Limb (tissue), 2 donors: ENCODE measurements around the gene FOXF1.

Experiments used
- DNase-seq, 2 donors: peaks; one replicate each; pipeline ENCODE4 v3.0.0-alpha.2; 2016; ENCODE audit errors: extremely low spot score in 2 of 2

FOXF1 gene

DNA sequence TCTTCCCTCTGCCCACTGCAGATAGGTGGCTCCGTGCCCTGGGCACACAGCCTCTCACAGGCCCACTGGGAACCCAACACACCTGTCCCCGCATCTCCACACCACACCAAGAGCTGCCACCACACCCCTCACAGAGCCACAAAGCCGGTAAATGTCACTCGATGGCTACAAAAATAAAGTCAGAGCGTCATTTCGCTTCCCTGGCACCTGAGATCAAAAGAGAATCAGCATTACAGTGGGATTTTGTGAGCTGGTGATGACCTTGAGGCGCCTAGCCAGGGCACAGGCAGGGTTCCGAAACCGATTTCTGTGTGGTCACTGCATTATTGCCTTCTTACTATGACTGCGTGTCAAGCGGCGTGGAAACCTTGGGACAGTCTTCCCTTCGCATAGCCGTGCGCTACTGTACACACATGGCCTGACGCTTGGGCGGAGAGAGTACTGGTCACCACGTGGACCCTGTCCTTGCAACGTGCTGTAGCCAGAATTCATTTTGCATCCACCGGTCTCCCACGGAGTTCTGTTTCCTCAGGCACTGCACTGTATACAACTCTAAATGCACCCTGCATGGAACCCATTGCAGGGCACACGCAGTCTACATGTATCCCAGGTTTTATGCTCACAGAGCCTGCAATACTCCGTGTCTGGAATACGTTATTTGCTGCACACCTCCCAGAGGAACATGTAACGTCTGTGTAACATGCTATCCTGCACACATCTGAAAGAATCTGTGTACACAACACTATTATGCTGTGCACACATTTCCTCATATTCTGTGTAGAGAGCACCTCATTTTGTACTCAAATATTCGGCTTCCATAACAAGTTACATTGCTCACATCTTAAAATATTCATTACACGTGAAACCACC lies 5.8 kb upstream of the FOXF1 start:
- DNase-seq = peak in 1 of 2 donors; percentile 30

DNA sequence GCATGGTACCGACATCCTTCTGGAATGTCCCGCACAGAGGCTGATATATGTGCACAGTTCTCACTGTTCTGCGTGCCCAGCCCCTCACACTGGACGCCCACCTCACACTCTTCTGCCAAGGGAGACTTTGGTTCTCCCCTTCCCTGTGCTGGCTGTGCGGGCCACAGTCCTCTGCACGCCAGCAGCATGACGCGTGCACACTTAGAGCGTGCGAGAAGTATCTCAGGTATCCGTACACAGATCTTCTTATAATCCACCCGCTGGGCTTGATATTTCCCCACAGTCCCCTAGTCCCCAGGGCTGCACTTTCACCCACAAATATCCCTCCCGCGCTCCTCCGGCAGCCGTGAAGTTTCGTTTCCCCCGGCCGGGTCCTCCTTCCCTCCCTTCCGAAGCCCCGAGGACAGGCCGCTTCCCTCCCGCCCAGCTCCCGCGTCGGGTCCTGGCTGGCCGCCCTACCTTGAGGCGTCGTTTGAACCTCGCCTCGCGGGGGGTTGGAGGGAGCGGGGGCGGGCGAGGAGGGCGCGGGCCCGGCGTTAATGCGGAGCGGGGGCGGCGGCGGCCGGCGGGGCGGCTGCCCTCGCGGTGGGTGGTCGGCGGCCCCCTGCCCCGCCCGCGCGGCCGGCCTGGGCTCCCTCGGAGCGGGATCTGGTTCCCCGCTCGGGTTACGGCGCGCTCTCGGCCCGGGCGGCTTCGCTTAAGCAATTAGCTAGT lies 5.0 kb upstream of the FOXF1 start:
- peak in 1 of 2 donors; percentile 67 for DNase-seq

DNA sequence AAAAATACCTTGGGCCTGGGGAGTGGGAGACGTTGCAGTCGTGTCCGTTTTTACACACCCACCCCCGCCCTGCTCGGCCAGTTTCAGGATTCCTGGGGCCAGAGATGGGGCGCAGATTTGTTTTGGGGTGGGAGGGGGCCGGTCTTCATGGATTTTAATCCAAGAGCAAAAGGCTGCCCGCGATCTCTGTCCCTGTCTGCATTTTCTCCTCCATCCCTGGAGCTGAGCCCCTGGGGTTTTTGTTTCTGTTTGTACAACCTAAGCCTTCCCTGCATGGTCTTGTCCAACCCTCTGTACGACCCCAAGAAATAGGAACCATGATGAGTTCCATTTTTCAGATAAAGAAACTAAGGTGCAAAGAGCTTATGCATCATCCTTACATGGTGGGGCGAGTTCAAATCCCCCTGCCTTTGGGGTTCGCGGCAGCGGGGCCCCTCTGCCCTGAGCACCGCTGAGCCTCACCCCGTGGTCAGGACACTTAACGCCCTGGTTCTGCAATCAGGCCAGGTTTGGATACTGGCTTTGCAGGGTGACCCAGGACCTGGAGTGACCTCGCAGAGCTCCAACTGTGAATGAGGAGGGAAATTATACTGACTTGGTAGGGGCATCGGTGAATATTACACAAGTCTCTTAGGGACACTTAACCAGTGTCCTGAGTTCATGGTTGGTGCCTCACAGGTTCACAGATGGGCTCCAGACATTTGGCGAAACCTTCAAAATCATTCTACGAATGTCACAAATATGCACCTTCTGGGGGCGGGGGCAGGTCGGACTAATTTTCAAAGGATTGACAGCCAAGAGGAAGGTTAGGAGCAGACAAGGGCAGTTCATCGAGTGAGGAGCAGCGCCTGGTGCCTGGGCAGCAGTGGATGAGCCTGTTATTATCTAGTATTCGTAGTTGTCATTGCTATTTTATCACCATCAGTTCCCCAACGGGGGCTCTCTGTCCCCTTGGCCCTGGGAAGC lies 4.1 kb upstream of the FOXF1 start:
- no peak for DNase-seq

GRCh38 chr16:86507173-86508027 lies 2.9 kb upstream of the FOXF1 start:
- DNase-seq = peak in 1 of 2 donors; percentile 38

DNA sequence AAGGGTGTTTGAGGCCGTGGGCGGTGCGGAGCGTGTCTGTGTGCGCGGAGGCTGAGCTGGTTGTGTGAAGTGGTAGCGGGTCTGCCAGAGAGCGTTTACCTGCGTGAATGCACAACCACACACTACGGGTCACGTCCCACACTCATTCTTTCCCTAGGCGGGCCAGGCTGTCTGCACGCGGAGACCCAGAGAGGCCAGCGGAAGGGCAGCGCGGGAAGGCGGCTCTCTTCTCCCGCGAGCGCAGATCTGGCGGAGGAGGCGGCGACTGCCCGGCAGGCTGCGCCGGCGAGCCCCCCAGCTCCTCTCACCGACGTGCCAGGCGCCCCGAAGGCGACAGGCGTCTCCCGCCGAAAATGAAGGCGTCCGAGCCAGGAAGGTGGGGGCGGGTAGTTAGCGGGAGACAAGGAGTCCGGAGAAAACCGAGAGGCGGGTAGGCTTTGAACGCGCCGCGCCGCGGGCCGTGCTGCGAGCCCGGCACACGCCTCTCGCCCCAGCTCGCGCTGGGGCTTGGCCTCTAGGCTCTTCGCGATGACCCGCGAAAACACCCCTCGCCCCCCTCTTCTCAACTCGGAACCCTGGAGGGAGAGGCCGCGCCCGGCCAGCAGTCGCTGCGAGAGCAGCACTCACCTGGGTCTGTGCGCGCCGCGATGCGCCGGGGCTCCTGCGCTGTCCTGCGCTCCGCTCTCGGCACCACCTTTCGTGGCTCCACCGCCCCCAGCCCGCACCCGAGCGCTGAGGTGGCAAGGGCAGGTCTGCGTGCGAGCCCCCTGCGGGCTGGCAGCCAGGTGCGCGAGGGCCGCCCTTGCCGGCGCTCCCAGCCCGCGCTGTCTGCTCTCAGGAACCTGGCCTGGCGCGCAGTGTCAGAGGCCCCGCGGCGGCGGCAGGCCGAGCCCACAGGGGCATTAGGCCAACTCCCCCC lies 2.0 kb upstream of the FOXF1 start:
- peak in 1 of 2 donors; percentile 66 for DNase-seq

GRCh38 chr16:86508947-86509758 lies 1.2 kb upstream of the FOXF1 start:
- peak in 1 of 2 donors; percentile 68 for DNase-seq

DNA sequence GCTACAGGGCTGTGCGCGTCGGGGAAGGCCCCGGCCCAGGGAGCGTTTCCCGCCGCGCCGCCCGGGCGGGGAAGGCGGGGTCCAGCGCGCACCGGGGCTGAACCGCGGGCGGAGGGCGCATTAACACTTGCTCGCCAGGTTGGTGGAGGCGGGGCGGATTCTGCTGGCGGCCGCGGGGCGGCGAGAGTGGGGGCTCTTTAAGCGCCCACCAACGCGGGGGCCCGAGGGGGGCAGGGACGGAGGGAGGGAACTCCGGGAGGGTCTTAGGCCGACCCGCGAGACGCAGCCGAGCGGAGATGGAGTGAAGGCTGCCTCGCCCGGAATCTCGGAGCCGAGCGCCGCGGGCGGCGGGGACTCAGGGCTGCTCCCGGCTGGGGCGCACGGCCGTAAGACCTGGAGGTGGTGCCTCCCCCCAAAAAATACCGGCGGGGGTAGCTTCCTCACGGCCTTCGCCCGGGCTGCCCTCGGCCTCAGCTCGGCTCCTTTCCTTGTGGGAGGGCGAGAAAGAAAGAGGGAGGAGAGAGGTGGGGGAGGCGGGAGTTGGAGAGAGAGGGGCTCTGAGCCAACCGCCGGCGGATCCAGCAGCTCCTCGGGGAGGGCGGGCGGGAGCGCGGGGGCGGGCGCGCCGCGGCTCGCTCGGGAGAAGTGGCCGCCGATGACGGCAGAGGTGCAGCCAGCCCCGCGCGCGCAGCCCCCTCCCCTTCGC lies 415 bp upstream of the FOXF1 start:
- peak in 1 of 2 donors; percentile 74 for DNase-seq

DNA sequence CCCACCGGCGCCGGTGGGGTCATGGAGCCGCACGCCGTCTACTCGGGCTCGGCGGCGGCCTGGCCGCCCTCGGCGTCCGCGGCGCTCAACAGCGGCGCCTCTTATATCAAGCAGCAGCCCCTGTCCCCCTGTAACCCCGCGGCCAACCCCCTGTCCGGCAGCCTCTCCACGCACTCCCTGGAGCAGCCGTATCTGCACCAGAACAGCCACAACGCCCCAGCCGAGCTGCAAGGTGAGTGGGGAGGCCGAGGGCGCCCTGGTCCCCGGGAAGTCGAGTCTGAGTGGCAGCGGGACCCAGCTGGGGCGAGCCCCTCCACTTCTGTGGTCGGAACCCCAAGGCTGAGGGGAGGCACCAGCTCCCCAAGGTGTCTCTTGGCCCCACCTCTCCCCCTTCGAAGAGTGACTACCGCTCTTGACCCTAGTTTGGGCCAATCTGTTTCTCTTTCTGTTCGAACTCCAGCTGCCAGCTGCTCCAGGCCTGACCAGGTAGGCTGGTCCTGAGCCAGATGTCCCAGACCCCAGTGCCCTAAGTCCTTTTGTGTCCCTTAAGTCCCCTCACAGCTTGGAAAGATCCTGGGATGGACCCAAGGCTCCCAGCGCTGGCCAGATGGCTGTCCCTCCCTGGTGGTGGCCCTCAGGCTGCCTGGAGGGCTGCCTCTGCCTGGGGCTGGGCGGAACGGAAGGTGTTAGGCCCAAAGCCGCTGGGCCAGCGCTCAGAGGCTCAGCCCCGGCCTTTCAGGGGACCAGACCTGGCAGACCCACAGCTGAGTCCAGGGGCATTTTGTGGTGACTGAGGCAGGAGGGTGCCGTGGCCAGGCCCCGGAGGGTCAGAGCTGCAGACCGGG lies 1.2 kb downstream of the FOXF1 start:
- peak in 1 of 2 donors; percentile 34 for DNase-seq

GRCh38 chr16:86512301-86512859 lies 2.1 kb downstream of the FOXF1 start:
- peak in 1 of 2 donors; percentile 41 for DNase-seq

GRCh38 chr16:86512860-86513470 lies 2.6 kb downstream of the FOXF1 start:
- peak in 1 of 2 donors; percentile 44 for DNase-seq

- peak in 1 of 2 donors; percentile 53 for DNase-seq
These were observed 3.3 kb downstream of the FOXF1 start for GRCh38 chr16:86513471-86514277.

GRCh38 chr16:86514481-86515376 lies 4.4 kb downstream of the FOXF1 start:
- DNase-seq = peak in 1 of 2 donors; percentile 27

DNA sequence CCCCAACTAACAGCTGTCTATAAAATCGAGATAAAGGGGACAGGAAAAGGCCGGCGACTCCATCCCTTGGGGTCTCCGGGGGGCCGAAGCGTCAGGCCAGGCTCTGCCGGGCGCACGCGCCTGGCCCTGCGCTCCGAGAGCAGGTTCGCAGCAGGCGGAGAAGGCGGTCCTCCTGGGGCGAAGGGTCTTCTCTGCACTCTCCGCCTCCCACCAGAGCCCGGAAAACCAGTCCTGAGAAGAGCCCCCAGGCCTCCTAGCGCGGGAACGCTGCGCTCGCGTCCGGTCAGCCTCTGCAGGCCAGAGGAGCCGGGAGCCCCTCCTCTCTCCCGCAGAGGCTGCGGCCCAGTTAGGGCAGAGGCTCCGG lies 5.1 kb downstream of the FOXF1 start:
- DNase-seq = peak in 1 of 2 donors; percentile 47
